ENCODE results near the gene ZBED2. TPM values are rescaled to one million over a fixed set of nuclear protein-coding genes. Genes with fewer than 3 reads are reported as not detected.
A peak's percentile ranks its signal among the peaks of the same experiment; 100 is the strongest.

The ZBED2 gene
- total and polyA plus RNA-seq, 2 donors (not counting 1 experiment from before 2014, with no cell fraction given): 0.06 TPM; not detected in 1

- H2AFZ ChIP-seq (ENCODE audit: low read length): no peak overlapping the region
- TF ChIP-seq CTCF (conservative IDR thresholded peaks at IDR 0.05 in 1 of 2, IDR thresholded peaks at IDR 0.05 in 1 of 2; ENCODE audit: low read depth in 1 of 2, low read length in 2 of 2): peak; percentile 54 to 56
- TF ChIP-seq EZH2 (IDR thresholded peaks at IDR 0.05; ENCODE audit: low read length, missing control alignments): no peak
- peaks cover 4% of the 10 kb centered on the region for H3K4me1 ChIP-seq (ENCODE audit: control insufficient read depth, extremely low read depth, insufficient read depth, low read length)
- H3K27me3 ChIP-seq (ENCODE audit: control insufficient read depth, insufficient read depth, low read length): no peaks in the 10 kb centered on the region
- DNase-seq (ENCODE audit: low read depth in 2 of 2): peak; percentile 67 to 84
- no peak overlapping the region for H3K27ac ChIP-seq (ENCODE audit: insufficient read depth, low read length)
- no peak overlapping the region for H3K4me2 ChIP-seq (ENCODE audit: extremely low read depth, insufficient read depth, low read length)
- H3K9ac ChIP-seq (ENCODE audit: insufficient read depth, low read length): no peak overlapping the region
- H3K79me2 ChIP-seq (ENCODE audit: control insufficient read depth, insufficient read depth, low read length): no peaks in the 10 kb centered on the region
- H3K36me3 ChIP-seq (ENCODE audit: control insufficient read depth, insufficient read depth, low read length): no peaks in the 10 kb centered on the region
- no peaks in the 10 kb centered on the region for H3K9me3 ChIP-seq (ENCODE audit: control insufficient read depth, insufficient read depth, low read depth, low read length)
- H4K20me1 ChIP-seq (ENCODE audit: control insufficient read depth, extremely low read depth, insufficient read depth, low read length): no peaks in the 10 kb centered on the region
- no peak overlapping the region for H3K4me3 ChIP-seq (replicated peaks in 1 of 4; ENCODE audit: control extremely low read depth in 1 of 4, insufficient read depth in 1 of 4, low read depth in 3 of 4, low read length in 4 of 4)
Observed at GRCh38 chr3:111577798-111578685, 17.1 kb downstream of the ZBED2 start.

- no peak overlapping the region for H3K9ac ChIP-seq (ENCODE audit: insufficient read depth, low read length)
- no peak for DNase-seq (ENCODE audit: low read depth in 2 of 2)
- no peaks in the 10 kb centered on the region for H3K79me2 ChIP-seq (ENCODE audit: control insufficient read depth, insufficient read depth, low read length)
- TF ChIP-seq CTCF (conservative IDR thresholded peaks at IDR 0.05 in 1 of 2, IDR thresholded peaks at IDR 0.05 in 1 of 2; ENCODE audit: low read depth in 1 of 2, low read length in 2 of 2) (no peak), EZH2 (IDR thresholded peaks at IDR 0.05; ENCODE audit: low read length, missing control alignments) (no peak)
- no peaks in the 10 kb centered on the region for H3K9me3 ChIP-seq (ENCODE audit: control insufficient read depth, insufficient read depth, low read depth, low read length)
- H3K4me3 ChIP-seq (replicated peaks in 1 of 4; ENCODE audit: control extremely low read depth in 1 of 4, insufficient read depth in 1 of 4, low read depth in 3 of 4, low read length in 4 of 4): no peak overlapping the region
- H3K27ac ChIP-seq (ENCODE audit: insufficient read depth, low read length): no peak overlapping the region
- H3K4me2 ChIP-seq (ENCODE audit: extremely low read depth, insufficient read depth, low read length): no peak overlapping the region
- H3K4me1 ChIP-seq (ENCODE audit: control insufficient read depth, extremely low read depth, insufficient read depth, low read length): peaks cover 4% of the 10 kb centered on the region
- no peaks in the 10 kb centered on the region for H3K27me3 ChIP-seq (ENCODE audit: control insufficient read depth, insufficient read depth, low read length)
- no peaks in the 10 kb centered on the region for H3K36me3 ChIP-seq (ENCODE audit: control insufficient read depth, insufficient read depth, low read length)
- H2AFZ ChIP-seq (ENCODE audit: low read length): no peak overlapping the region
- H4K20me1 ChIP-seq (ENCODE audit: control insufficient read depth, extremely low read depth, insufficient read depth, low read length): no peaks in the 10 kb centered on the region
Observed at GRCh38 chr3:111577113-111577512, 18.0 kb downstream of the ZBED2 start.

GRCh38 chr3:111571907-111572460 lies 23.2 kb downstream of the ZBED2 start:
- no peak overlapping the region for H3K27ac ChIP-seq (ENCODE audit: insufficient read depth, low read length)
- H3K9ac ChIP-seq (ENCODE audit: insufficient read depth, low read length): no peak overlapping the region
- H2AFZ ChIP-seq (ENCODE audit: low read length): no peak overlapping the region
- no peak for DNase-seq (ENCODE audit: low read depth in 2 of 2)
- H3K9me3 ChIP-seq (ENCODE audit: control insufficient read depth, insufficient read depth, low read depth, low read length): no peaks in the 10 kb centered on the region
- no peaks in the 10 kb centered on the region for H3K27me3 ChIP-seq (ENCODE audit: control insufficient read depth, insufficient read depth, low read length)
- H3K4me1 ChIP-seq (ENCODE audit: control insufficient read depth, extremely low read depth, insufficient read depth, low read length): no peaks in the 10 kb centered on the region
- H3K36me3 ChIP-seq (ENCODE audit: control insufficient read depth, insufficient read depth, low read length): no peaks in the 10 kb centered on the region
- H3K4me3 ChIP-seq (replicated peaks in 1 of 4; ENCODE audit: control extremely low read depth in 1 of 4, insufficient read depth in 1 of 4, low read depth in 3 of 4, low read length in 4 of 4): no peak overlapping the region
- H3K79me2 ChIP-seq (ENCODE audit: control insufficient read depth, insufficient read depth, low read length): no peaks in the 10 kb centered on the region
- H4K20me1 ChIP-seq (ENCODE audit: control insufficient read depth, extremely low read depth, insufficient read depth, low read length): no peaks in the 10 kb centered on the region
- H3K4me2 ChIP-seq (ENCODE audit: extremely low read depth, insufficient read depth, low read length): no peak overlapping the region
- no peak for TF ChIP-seq EZH2 (IDR thresholded peaks at IDR 0.05; ENCODE audit: low read length, missing control alignments)
- no peak for TF ChIP-seq CTCF (conservative IDR thresholded peaks at IDR 0.05 in 1 of 2, IDR thresholded peaks at IDR 0.05 in 1 of 2; ENCODE audit: low read depth in 1 of 2, low read length in 2 of 2)
